Nephron progenitor cell (in vitro differentiated cells): ENCODE data around the gene DIPK1B.

Experiments used
- DNase-seq: peaks from one replicate; pipeline ENCODE4 v3.0.0; 2021
- H3K27ac Mint-ChIP-seq: 2 replicates; pipeline ENCODE4 v1.8.0; 2021; ENCODE audit warnings: mild to moderate bottlenecking, moderate library complexity, mixed read lengths
- H3K27me3 Mint-ChIP-seq: 2 replicates; pipeline ENCODE4 v1.8.0; 2021; ENCODE audit warnings: mild to moderate bottlenecking, low read depth, mixed read lengths; ENCODE audit not compliant: poor library complexity
- H3K36me3 Mint-ChIP-seq: 2 replicates; pipeline ENCODE4 v1.8.0; 2021; ENCODE audit warnings: low read depth, mixed read lengths
- H3K4me1 Mint-ChIP-seq: 2 replicates; pipeline ENCODE4 v1.8.0; 2021; ENCODE audit warnings: mixed read lengths
- H3K4me3 Mint-ChIP-seq: 2 replicates; pipeline ENCODE4 v1.8.0; 2021; ENCODE audit warnings: mild to moderate bottlenecking, moderate library complexity, mixed read lengths
- H3K9me3 Mint-ChIP-seq: 2 replicates; pipeline ENCODE4 v1.8.0; 2021; ENCODE audit warnings: mild to moderate bottlenecking, moderate library complexity, mixed read lengths
- TF ChIP-seq, protein P1 (sequence below): fragments of 200-600 bp; sonication (generic); IDR thresholded peaks from 2 replicates; pipeline ENCODE4 v1.5.0; 2021; ENCODE audit warnings: antibody characterized with exemption

DIPK1B gene

DNA sequence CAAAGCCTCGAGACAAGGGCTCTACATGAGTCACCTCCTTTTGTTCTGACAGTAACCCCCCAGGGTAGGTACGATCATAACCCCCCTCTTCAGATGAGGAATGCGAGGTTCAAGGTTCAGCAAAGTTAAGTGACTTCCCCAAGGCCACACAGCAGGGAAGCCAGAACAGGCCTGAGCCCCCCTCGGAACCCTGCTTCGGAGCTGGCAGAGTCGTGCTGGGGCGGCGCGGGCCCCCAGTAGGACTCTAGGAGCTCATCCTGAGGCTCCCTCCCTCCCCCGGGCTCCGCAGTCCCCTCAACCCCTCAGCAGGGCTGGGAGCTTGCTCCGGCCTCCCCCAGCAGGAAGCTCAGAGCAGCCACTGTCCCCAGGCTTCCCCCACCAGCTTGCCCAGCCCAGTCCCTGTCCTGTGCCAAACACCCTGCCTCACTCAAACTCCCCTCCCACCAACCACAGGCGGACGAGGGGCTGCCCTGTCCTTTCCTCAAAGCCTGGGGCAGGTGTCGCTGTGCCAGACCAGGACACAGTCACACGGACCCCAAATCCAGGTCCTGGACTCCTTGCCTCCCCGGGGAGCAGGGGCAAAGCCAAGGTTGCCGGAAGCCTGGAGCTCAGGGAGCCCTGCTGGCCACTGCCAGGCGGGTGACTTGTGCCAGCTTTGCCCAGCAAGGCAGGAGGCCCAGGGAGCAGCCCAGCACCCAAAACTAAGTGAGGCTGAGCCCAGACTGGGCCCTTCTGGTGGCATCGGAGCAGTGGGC lies 30.2 kb upstream of the DIPK1B start:
- no peak for DNase-seq
- no peak overlapping the region for H3K4me3 Mint-ChIP-seq
- TF ChIP-seq, protein P1, sequence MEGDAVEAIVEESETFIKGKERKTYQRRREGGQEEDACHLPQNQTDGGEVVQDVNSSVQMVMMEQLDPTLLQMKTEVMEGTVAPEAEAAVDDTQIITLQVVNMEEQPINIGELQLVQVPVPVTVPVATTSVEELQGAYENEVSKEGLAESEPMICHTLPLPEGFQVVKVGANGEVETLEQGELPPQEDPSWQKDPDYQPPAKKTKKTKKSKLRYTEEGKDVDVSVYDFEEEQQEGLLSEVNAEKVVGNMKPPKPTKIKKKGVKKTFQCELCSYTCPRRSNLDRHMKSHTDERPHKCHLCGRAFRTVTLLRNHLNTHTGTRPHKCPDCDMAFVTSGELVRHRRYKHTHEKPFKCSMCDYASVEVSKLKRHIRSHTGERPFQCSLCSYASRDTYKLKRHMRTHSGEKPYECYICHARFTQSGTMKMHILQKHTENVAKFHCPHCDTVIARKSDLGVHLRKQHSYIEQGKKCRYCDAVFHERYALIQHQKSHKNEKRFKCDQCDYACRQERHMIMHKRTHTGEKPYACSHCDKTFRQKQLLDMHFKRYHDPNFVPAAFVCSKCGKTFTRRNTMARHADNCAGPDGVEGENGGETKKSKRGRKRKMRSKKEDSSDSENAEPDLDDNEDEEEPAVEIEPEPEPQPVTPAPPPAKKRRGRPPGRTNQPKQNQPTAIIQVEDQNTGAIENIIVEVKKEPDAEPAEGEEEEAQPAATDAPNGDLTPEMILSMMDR: no peak
- no peaks in the 10 kb centered on the region for H3K9me3 Mint-ChIP-seq
- H3K27me3 Mint-ChIP-seq: peaks cover 29% of the 10 kb centered on the region
- no peaks in the 10 kb centered on the region for H3K36me3 Mint-ChIP-seq
- H3K27ac Mint-ChIP-seq: no peak overlapping the region
- H3K4me1 Mint-ChIP-seq: peaks cover 28% of the 10 kb centered on the region

DNA sequence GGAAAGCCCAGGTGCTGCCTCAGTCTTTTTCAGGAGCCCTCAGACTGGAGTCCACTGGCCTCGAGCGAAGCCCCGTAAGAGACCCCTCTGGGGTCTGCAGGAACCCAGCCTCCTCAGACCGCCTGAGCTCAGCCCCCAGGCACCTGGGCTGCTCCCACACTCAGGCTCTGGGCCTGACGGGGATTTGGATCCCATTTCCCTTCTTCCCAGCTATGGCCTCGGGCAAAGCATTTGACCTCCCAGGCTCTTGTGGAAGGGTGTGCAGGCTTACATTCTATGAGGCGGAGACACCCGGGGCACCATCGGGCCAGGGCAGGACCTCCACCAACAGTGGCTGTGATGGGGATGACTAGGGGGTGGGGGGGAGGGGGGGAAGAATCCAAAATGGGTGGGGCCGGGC lies 29.7 kb upstream of the DIPK1B start:
- Mint-ChIP-seq H3K27me3 (peaks cover 29% of the 10 kb centered on the region), H3K36me3 (no peaks in the 10 kb centered on the region), H3K9me3 (no peaks in the 10 kb centered on the region), H3K27ac (no peak overlapping the region), H3K4me1 (peaks cover 28% of the 10 kb centered on the region), H3K4me3 (no peak overlapping the region)
- TF ChIP-seq, protein P1: no peak
- no peak for DNase-seq

DNA sequence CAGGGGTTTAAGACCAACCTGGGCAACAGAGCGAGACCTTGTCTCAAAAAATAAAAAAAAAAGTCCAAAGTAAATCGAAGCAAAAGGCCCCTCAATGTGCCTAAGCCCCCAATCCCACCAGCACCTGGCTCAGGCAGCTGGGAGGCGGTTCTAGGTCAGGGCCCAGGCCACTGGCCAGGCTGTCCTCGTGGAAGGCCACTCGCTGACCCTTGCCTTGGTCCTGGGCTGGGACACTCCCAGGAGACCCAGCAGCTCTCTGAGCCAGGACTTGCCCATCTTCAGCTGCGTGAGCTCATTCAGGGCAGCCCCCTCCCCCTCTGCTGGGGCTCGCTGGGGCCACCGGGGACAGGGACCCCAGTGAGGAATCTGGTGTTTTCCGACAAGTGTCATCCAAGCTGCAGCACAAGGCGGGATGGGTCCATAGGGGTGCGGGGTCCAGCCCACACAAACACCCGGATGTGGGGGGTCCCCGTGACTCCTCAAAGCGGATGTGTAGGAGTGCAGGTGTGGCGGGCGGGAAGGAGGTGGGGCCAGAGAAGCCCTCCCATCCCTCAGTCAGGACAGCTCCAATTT lies 29.1 kb upstream of the DIPK1B start:
- H3K27ac Mint-ChIP-seq: no peak overlapping the region
- peaks cover 28% of the 10 kb centered on the region for H3K4me1 Mint-ChIP-seq
- H3K36me3 Mint-ChIP-seq: no peaks in the 10 kb centered on the region
- TF ChIP-seq, protein P1: no peak
- no peaks in the 10 kb centered on the region for H3K9me3 Mint-ChIP-seq
- no peak overlapping the region for H3K4me3 Mint-ChIP-seq
- no peak for DNase-seq
- peaks cover 31% of the 10 kb centered on the region for H3K27me3 Mint-ChIP-seq

DNA sequence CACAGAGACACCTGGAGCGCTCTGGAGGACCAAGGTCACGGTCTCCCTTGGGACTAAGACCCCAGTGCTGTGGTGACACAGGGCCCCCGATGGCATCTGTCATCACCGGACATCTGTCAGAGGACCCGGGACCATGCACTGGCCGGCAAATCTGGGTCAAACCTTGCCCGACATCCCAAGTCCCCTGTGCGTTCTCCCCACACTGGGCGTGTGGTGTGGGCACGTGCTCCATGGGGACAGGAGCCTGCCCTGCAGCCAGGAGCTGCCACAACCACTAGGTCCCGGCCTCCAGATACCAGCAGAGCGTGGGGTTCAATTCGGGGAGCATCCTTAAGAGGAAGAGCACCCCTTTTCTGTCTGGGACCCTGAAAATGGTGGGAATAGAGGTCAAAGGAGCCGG lies 28.6 kb upstream of the DIPK1B start:
- H3K4me1 Mint-ChIP-seq: peaks cover 25% of the 10 kb centered on the region
- H3K27ac Mint-ChIP-seq: no peak overlapping the region
- no peaks in the 10 kb centered on the region for H3K36me3 Mint-ChIP-seq
- no peaks in the 10 kb centered on the region for H3K9me3 Mint-ChIP-seq
- peaks cover 36% of the 10 kb centered on the region for H3K27me3 Mint-ChIP-seq
- peak; percentile 13 for DNase-seq
- no peak overlapping the region for H3K4me3 Mint-ChIP-seq
- TF ChIP-seq, protein P1: no peak

DNA sequence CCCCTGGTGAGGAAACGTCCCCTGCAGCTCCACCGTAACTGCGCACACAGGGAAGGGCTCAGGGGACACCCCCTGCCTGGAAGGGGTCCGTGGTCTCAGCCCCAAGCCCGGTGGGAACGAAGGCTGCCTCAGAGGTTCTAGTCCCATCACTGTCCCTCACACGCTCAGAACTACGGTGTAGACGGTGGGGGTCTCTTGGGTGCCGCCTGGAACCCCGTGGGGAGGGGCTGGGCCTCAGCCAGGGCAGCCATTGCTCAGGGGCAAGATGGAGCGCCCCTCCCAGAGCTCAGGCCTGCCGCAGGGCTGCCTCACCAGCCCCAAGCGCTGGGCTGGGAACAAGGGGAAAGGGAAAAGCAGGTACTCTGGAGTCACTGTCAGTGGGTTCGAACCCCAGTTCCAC lies 28.0 kb upstream of the DIPK1B start:
- DNase-seq: no peak
- H3K4me1 Mint-ChIP-seq: peaks cover 19% of the 10 kb centered on the region
- H3K36me3 Mint-ChIP-seq: no peaks in the 10 kb centered on the region
- H3K27me3 Mint-ChIP-seq: peaks cover 41% of the 10 kb centered on the region
- no peak overlapping the region for H3K4me3 Mint-ChIP-seq
- H3K9me3 Mint-ChIP-seq: no peaks in the 10 kb centered on the region
- TF ChIP-seq, protein P1: no peak
- no peak overlapping the region for H3K27ac Mint-ChIP-seq

DNA sequence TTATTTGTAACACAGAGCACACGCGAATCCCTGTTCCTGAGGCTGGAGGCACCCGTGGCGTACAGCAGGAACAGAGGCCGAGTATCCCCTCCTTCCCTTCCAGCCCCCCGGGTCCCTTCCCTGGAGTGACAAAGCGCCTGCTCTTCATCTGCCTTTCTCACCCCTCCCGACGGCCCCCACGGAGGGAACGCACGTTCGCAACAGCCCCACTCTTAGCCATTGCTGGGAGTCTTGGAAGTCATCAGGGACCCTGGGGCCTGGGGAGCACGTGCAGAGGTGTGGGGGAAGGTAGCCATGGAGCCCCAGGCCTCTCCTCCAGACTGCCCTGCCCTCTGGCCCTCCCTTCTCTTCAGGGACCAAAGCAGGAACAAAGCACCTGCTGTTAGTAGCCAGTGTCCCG lies 27.6 kb upstream of the DIPK1B start:
- Mint-ChIP-seq H3K36me3 (no peaks in the 10 kb centered on the region), H3K27me3 (peaks cover 46% of the 10 kb centered on the region), H3K27ac (no peak overlapping the region), H3K4me1 (peaks cover 14% of the 10 kb centered on the region), H3K9me3 (no peaks in the 10 kb centered on the region), H3K4me3 (no peak overlapping the region)
- no peak for DNase-seq
- TF ChIP-seq, protein P1: no peak
